Measurements from ENCODE around the gene ARCN1.

ARCN1 gene

GRCh38 chr11:118628432-118628831 is 56.2 kb downstream of the ARCN1 start:
- no peak for FAIRE-seq
- DNase-seq (ENCODE audit: insufficient read length) = no peak
- TF ChIP-seq TAF1 (IDR thresholded peaks at IDR 0.05; ENCODE audit: borderline replicate concordance, low read depth, low read length) = no peak
- TF ChIP-seq POLR2A (IDR thresholded peaks at IDR 0.05; ENCODE audit: low read depth, low read length) = no peak
- no peak for TF ChIP-seq POLR2AphosphoS5 (IDR thresholded peaks at IDR 0.05; ENCODE audit: low read depth, low read length)

GRCh38 chr11:118628861-118629549 is 56.8 kb downstream of the ARCN1 start:
- no peak for FAIRE-seq
- no peak for TF ChIP-seq TAF1 (IDR thresholded peaks at IDR 0.05; ENCODE audit: borderline replicate concordance, low read depth, low read length)
- no peak for TF ChIP-seq POLR2A (IDR thresholded peaks at IDR 0.05; ENCODE audit: low read depth, low read length)
- no peak for TF ChIP-seq POLR2AphosphoS5 (IDR thresholded peaks at IDR 0.05; ENCODE audit: low read depth, low read length)
- no peak for DNase-seq (ENCODE audit: insufficient read length)

GRCh38 chr11:118629761-118630661 is 57.8 kb downstream of the ARCN1 start:
- DNase-seq (ENCODE audit: insufficient read length) (no peak), FAIRE-seq (no peak)
- TF ChIP-seq TAF1 (IDR thresholded peaks at IDR 0.05; ENCODE audit: borderline replicate concordance, low read depth, low read length) (no peak), POLR2AphosphoS5 (IDR thresholded peaks at IDR 0.05; ENCODE audit: low read depth, low read length) (no peak)

DNA sequence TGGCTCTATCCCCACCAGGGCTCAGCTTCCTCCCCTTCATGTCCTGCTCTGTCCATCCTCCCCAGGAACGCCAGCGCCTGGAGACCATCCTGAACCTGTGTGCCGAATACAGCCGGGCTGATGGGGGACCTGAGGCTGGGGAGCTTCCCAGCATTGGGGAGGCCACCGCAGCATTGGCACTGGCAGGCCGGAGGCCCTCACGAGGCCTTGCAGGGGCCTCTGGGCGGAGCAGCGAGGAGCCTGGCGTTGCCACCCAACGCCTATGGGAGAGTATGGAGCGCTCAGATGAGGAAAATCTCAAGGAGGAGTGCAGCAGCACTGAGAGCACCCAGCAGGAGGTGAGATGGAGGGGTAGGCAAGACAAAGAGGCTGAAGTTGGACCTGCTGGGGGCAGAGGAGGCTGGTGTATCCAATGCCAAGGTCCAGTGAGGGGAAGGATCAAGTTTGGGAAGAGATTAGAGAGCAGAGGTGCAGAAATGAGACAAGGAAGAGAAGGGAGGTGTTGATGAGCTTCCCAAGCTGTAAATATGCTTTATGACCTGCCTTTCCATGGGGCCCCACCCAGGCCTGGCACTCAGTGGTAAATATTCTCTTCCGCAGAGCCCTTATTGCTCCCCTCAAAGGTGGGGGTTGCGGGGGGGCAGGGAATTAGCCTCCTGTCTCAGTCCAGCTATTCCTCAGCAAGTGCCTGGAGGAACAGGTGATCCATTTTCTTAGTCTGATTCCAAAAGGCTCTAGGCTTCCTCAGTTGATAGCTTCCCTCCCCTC is 59.1 kb downstream of the ARCN1 start:
- DNase-seq (ENCODE audit: insufficient read length) (no peak), FAIRE-seq (no peak)
- no peak for TF ChIP-seq TAF1 (IDR thresholded peaks at IDR 0.05; ENCODE audit: borderline replicate concordance, low read depth, low read length)
- no peak for TF ChIP-seq POLR2A (IDR thresholded peaks at IDR 0.05; ENCODE audit: low read depth, low read length)
- TF ChIP-seq POLR2AphosphoS5 (IDR thresholded peaks at IDR 0.05; ENCODE audit: low read depth, low read length) = no peak

GRCh38 chr11:118632577-118633318 is 60.5 kb downstream of the ARCN1 start:
- no peak for FAIRE-seq
- no peak for TF ChIP-seq TAF1 (IDR thresholded peaks at IDR 0.05; ENCODE audit: borderline replicate concordance, low read depth, low read length)
- no peak for TF ChIP-seq POLR2AphosphoS5 (IDR thresholded peaks at IDR 0.05; ENCODE audit: low read depth, low read length)
- no peak for TF ChIP-seq POLR2A (IDR thresholded peaks at IDR 0.05; ENCODE audit: low read depth, low read length)
- DNase-seq (ENCODE audit: insufficient read length) = no peak

DNA sequence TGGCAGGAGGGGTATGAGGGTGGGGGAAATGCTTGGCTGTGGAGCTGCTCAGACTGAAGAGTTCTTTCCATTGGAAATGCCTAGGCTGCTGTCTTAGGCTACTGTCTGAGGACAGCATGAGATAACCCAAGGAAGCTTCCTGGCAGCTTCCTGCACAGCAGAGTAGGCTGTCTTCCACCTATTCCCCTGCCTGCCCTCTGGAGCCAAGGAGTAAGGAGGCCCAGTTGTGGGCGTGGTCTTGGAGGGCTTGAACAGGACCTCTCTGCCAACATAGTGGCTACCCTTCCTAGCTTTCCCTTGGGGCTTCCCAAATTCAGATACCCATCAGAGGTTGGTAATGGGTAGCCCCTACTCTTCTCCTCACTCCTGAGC is 61.1 kb downstream of the ARCN1 start:
- FAIRE-seq = no peak
- TF ChIP-seq POLR2AphosphoS5 (IDR thresholded peaks at IDR 0.05; ENCODE audit: low read depth, low read length) = no peak
- no peak for TF ChIP-seq POLR2A (IDR thresholded peaks at IDR 0.05; ENCODE audit: low read depth, low read length)
- TF ChIP-seq TAF1 (IDR thresholded peaks at IDR 0.05; ENCODE audit: borderline replicate concordance, low read depth, low read length) = no peak
- no peak for DNase-seq (ENCODE audit: insufficient read length)

GRCh38 chr11:118633979-118634378 is 61.8 kb downstream of the ARCN1 start:
- DNase-seq (ENCODE audit: insufficient read length) (no peak), FAIRE-seq (no peak)
- no peak for TF ChIP-seq TAF1 (IDR thresholded peaks at IDR 0.05; ENCODE audit: borderline replicate concordance, low read depth, low read length)
- TF ChIP-seq POLR2AphosphoS5 (IDR thresholded peaks at IDR 0.05; ENCODE audit: low read depth, low read length) = no peak
- TF ChIP-seq POLR2A (IDR thresholded peaks at IDR 0.05; ENCODE audit: low read depth, low read length) = no peak

DNA sequence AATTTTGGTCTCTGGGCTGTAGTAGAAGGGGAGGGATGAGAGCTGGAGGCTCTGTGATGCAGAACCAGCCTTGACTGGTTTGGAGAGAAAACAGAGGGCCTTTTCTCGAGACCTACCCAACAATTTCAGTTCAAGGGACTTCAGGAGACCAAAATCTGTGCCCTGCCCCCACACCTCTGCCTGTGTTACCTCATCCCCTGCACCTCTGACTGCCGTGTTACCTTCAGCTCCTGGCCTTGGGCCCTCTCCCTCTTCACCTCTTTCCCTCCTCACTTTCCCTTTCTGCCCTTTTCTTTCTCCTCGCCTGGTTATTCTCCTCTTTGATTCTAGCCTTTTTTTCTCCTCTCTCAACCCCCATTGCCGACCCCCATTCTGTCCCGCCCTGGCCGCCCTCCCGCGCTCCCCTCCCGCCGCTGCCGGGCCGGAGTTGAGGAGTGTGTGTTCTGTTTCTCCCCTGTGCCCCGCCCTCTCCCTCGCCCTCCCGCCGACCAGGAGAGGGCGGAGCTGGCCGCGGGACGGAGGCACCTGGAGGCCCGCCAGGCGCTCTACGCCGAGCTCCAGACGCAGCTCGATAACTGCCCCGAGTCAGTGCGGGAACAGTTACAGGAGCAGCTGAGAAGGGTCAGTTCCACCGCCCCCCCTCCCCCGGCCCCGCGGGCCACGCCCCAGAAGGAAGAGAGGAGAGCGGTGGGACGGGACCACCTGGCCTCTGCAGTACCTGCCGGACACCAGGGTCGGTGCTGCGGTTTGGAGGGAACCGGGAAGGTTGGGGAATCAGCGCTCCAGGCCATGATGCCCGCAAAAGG is 62.4 kb downstream of the ARCN1 start:
- no peak for FAIRE-seq

DNA sequence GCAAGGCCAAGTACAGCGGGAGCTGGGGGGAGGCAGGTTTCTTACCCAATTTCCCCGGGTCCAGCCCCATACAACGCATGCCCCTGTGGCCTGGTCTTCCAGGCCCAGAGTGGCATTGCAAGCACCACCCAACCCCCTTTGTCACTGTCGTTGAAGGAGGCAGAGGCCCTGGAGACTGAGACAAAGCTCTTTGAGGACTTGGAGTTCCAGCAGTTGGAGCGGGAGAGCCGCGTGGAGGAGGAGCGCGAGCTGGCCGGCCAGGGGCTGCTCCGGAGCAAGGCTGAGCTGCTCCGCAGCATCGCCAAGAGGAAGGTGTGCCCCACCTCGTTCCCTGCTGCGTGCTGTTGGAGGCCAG is 63.0 kb downstream of the ARCN1 start:
- TF ChIP-seq POLR2A (IDR thresholded peaks at IDR 0.05; ENCODE audit: low read depth, low read length) (no peak), TAF1 (IDR thresholded peaks at IDR 0.05; ENCODE audit: borderline replicate concordance, low read depth, low read length) (no peak), POLR2AphosphoS5 (IDR thresholded peaks at IDR 0.05; ENCODE audit: low read depth, low read length) (no peak)
- no peak for DNase-seq (ENCODE audit: insufficient read length)
- no peak for FAIRE-seq

More for the DNA sequence above, 62.4 kb downstream of the ARCN1 start:
- no peak for DNase-seq (ENCODE audit: insufficient read length)
- TF ChIP-seq POLR2A (IDR thresholded peaks at IDR 0.05; ENCODE audit: low read depth, low read length) (no peak), POLR2AphosphoS5 (IDR thresholded peaks at IDR 0.05; ENCODE audit: low read depth, low read length) (no peak)

DNA sequence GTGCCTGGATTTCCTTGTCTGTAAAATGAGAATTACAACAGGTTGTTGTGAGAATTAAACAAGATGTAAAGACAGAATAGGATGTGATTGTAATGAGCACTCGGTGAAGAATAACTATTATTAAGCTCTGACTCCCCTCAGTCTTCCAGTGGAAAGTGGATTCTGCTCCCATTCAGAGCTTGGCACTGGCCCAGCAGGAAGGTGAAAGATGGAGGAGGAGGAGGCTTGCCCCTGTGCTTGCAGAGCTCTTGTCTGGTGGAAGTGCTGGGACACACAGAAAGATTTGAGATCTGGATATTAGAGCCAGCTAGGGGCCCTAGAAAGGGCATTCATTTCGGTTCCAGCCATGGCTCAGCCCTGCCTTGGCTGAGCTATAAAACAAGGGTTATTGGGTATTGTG is 63.4 kb downstream of the ARCN1 start:
- DNase-seq (ENCODE audit: insufficient read length) (no peak), FAIRE-seq (no peak)
- no peak for TF ChIP-seq POLR2A (IDR thresholded peaks at IDR 0.05; ENCODE audit: low read depth, low read length)
- no peak for TF ChIP-seq TAF1 (IDR thresholded peaks at IDR 0.05; ENCODE audit: borderline replicate concordance, low read depth, low read length)
- TF ChIP-seq POLR2AphosphoS5 (IDR thresholded peaks at IDR 0.05; ENCODE audit: low read depth, low read length) = no peak
